KOPT-K1 (cell line): ENCODE measurements around the gene SYNE1.

Source experiments
- H3K27ac ChIP-seq: fragments of 200-600 bp; sonication (generic); 2 replicates; pipeline ENCODE4 v1.5.1; 2016; ENCODE audit warnings: antibody characterized with exemption, mild to moderate bottlenecking, low read depth, low read length; ENCODE audit not compliant: poor library complexity, severe bottlenecking
- H3K36me3 ChIP-seq: fragments of 200-600 bp; sonication (generic); 2 replicates; pipeline ENCODE4 v1.5.1; 2017; ENCODE audit warnings: antibody characterized with exemption, mild to moderate bottlenecking, low read length, moderate library complexity; ENCODE audit not compliant: insufficient read depth
- H3K9me3 ChIP-seq: fragments of 200-600 bp; sonication (generic); 2 replicates; pipeline ENCODE4 v1.5.1; 2017; ENCODE audit warnings: antibody characterized with exemption, low read length, mild to moderate bottlenecking; ENCODE audit not compliant: insufficient read depth, poor library complexity, severe bottlenecking

Gene SYNE1

DNA sequence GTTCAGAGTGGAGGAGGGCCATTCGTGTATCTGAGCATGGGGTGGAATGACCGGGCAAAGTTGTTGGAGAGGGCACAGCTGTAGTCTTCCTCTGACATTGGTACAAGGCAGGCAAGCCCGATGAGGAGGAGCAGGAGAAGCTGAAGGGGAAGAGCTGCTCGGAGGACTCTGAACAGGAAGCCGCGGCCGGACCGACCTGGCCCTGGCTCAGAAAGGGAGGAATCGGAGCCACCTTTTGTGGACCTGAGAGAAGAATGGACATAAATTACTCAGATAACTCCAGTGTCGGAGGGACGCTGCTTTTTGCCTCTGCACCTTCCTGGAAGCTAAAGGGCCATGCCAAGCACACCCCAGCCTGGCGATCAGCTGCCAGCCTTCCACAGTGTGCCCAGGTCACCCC is 514.7 kb downstream of the SYNE1 start:
- Histone ChIP-seq H3K27ac (no peak overlapping the region), H3K36me3 (peaks cover 8% of the 10 kb centered on the region; the same call in 1 of the 2 replicates), H3K9me3 (no peaks in the 10 kb centered on the region)

- H3K36me3 ChIP-seq = peaks cover 8% of the 10 kb centered on the region; the same call in 1 of the 2 replicates
- H3K9me3 ChIP-seq = no peaks in the 10 kb centered on the region
- no peak overlapping the region for H3K27ac ChIP-seq
Measured at GRCh38 chr6:152121910-152122309, 515.3 kb downstream of the SYNE1 start.

DNA sequence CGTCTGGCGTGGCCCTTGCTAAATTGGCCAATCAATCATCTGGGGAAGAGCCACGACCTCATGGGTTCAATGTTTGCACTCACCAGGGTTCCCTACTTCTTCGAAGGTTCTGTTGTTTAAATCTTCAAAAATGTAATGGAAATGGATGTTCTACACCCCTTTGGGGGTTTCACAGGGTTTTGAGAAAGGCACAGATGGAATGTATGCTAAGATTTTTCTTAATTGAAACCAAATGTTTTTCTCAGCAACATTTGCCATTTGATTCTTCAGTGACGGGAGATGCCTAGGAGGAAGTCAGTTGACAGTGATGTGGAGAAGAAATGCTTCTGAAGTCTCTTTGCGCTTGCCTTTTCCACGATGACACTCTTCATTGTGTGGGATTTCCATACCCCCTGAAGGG is 517.3 kb downstream of the SYNE1 start:
- no peak overlapping the region for H3K27ac ChIP-seq
- H3K9me3 ChIP-seq = no peaks in the 10 kb centered on the region
- peaks cover 8% of the 10 kb centered on the region; the same call in 1 of the 2 replicates for H3K36me3 ChIP-seq

DNA sequence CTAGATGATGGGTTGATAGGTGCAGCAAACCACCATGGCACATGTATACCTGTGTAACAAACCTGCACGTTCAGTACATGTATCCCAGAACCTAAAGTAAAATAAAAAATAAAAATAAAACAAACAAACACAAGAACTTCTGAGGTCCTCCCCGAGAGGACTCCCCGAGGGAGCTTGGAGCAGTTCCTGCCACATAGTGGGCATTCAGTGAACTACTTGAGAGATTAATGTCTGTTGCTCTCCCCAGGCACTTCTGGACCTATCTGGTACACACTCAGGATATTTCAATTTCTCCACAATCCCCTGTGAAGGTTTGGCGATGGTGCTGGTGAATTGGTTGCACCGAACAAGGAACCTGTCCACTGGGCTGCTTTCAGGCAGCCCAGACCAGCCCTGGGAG is 518.5 kb downstream of the SYNE1 start:
- Histone ChIP-seq H3K27ac (no peak overlapping the region), H3K36me3 (peaks cover 8% of the 10 kb centered on the region; the same call in 1 of the 2 replicates), H3K9me3 (no peaks in the 10 kb centered on the region)

- Histone ChIP-seq H3K27ac (no peak overlapping the region), H3K9me3 (no peaks in the 10 kb centered on the region)
Measured at GRCh38 chr6:152118224-152118623, 518.9 kb downstream of the SYNE1 start.

DNA sequence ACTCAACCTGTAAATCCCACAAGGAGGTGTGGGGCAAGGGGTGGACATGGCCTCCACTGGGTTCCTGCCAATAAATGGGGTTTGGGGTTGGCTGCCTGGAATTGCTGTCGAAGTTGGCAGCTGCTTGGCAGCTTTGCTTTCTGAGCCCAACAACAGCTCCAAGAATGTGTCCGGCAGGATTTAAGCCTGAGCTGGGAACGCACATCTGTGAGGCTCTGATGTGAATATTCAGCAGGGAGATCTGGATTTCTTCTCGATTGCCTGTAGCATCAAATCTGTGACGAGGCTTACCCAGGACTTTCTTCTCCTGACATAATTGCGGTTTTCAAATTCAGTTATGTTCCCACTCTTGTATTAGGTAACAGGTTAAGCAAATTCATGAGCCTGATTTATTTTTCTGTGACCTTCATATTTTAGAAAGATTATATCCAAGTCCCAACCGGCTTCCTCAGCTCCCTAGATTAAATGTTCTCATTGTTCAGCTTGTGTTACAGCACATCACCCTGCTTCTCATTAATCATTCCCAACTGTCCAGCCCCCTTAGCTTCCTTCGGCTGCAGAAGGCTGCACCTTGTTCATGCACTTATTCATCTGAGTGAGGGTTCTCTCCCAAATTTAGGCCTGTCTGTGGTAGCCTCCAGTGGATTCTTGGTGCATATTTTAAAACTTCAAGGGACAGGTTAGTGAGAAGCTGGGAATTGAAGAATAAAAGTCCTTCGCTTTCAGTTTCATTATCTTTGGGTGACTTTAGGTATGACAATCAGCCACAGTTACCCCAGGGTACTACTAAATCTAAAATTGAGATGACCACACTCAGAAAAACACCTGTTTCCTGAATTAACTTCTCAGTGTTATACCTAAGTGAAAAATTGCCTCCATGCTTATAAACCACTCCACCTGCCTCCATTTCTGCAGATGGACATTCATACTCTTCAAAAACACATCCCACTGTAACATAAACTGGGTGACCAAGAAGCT is 519.7 kb downstream of the SYNE1 start:
- Histone ChIP-seq H3K36me3 (peaks cover 7% of the 10 kb centered on the region; the same call in 1 of the 2 replicates), H3K27ac (no peak overlapping the region), H3K9me3 (no peaks in the 10 kb centered on the region)

More at GRCh38 chr6:152118224-152118623, 518.9 kb downstream of the SYNE1 start:
- peaks cover 8% of the 10 kb centered on the region; the same call in 1 of the 2 replicates for H3K36me3 ChIP-seq

GRCh38 chr6:152112491-152113261 is 524.5 kb downstream of the SYNE1 start:
- Histone ChIP-seq H3K27ac (no peak overlapping the region), H3K36me3 (no peaks in the 10 kb centered on the region), H3K9me3 (no peaks in the 10 kb centered on the region)

DNA sequence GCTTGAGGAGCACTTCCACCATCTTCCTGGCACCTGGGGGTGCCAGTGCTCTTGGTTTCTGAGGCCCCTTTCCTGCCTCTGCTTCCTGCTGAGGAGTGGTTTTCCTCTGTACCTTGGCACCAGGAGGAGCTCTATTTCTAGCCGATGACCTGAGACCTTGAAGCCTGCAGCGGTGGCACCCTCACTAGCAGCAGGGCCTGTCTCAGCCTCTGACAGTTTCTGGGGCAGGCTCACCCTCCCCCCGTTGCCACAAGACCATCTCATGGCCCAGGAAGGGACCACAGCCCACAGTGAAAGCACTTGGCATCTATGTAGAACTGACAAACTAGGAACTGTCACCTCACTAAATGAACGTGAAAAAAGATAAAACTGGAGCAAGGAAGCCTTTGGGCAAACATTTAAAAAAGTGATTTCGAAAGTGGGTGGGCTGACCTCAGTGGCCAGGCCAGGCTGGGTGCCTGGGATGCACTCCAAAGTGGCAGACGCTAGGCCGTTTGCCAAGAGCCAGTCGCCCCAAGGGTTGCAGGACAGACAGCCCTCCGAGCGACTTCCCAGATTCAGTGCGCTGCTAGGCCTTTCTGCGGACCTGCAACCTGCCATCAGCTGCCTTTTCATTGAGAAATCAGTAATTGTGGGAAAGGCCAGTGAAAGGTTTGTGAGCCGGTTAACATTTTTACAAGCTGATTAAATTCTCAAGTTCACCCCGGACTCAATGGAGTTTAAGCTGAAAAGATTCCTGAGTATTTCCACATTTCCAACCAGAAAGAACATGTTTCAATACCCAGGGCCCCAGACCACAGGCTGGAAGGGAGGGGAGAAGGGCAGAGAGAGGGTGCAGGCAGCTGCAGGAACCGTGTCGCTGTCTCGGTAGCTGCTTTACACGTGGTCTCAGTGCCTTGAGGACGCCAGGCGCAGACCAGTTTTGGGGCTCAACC is 526.0 kb downstream of the SYNE1 start:
- H3K36me3 ChIP-seq = no peaks in the 10 kb centered on the region
- H3K9me3 ChIP-seq = no peaks in the 10 kb centered on the region
- no peak overlapping the region for H3K27ac ChIP-seq

- H3K27ac ChIP-seq = no peak overlapping the region
- H3K9me3 ChIP-seq = no peaks in the 10 kb centered on the region
- no peaks in the 10 kb centered on the region for H3K36me3 ChIP-seq
Measured at GRCh38 chr6:152107973-152108372, 529.2 kb downstream of the SYNE1 start.

DNA sequence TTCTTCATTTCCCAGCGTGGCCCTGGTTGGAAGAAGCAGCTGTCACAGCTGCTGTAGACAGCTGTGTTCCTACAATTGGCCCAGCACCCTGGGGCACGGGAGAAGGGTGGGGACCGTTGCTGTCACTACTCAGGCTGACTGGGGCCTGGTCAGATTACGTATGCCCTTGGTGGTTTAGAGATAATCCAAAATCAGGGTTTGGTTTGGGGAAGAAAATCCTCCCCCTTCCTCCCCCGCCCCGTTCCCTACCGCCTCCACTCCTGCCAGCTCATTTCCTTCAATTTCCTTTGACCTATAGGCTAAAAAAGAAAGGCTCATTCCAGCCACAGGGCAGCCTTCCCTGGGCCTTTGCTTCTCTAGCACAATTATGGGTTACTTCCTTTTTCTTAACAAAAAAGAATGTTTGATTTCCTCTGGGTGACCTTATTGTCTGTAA is 537.0 kb downstream of the SYNE1 start:
- Histone ChIP-seq H3K9me3 (no peaks in the 10 kb centered on the region), H3K36me3 (no peaks in the 10 kb centered on the region), H3K27ac (no peak overlapping the region)

DNA sequence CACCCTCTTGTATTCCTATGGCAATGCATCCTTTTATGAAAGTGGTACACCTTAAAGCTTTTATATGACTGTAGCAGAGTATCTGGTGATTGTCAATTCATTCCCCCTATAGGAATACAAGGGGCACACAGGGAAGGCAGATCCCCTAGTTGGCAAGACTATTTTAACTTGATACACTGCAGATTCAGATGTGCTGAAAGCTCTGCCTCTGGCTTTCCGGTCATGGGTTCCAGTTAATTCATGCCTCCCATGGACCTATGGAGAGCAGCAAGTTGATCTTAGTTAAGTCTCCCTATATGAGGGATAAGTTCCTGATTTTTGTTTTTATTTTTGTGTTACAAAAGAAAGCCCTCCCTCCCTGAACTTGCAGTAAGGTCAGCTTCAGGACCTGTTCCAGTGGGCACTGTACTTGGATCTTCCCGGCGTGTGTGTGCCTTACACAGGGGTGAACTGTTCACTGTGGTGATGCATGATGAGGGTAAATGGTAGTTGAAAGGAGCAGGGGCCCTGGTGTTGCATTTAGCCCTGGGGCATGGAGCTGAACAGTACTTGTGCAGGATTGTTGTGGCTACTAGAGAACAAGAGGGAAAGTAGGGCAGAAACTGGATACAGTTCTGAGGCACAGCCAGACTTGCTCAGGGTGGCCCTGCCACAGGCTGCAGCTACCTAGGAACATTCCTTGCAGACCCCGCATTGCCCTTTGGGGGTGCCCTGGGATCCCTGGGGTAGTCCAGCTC is 537.5 kb downstream of the SYNE1 start:
- no peaks in the 10 kb centered on the region for H3K9me3 ChIP-seq
- H3K36me3 ChIP-seq = no peaks in the 10 kb centered on the region
- no peak overlapping the region for H3K27ac ChIP-seq

GRCh38 chr6:152098683-152099082 is 538.5 kb downstream of the SYNE1 start:
- Histone ChIP-seq H3K27ac (no peak overlapping the region), H3K36me3 (no peaks in the 10 kb centered on the region), H3K9me3 (no peaks in the 10 kb centered on the region)

DNA sequence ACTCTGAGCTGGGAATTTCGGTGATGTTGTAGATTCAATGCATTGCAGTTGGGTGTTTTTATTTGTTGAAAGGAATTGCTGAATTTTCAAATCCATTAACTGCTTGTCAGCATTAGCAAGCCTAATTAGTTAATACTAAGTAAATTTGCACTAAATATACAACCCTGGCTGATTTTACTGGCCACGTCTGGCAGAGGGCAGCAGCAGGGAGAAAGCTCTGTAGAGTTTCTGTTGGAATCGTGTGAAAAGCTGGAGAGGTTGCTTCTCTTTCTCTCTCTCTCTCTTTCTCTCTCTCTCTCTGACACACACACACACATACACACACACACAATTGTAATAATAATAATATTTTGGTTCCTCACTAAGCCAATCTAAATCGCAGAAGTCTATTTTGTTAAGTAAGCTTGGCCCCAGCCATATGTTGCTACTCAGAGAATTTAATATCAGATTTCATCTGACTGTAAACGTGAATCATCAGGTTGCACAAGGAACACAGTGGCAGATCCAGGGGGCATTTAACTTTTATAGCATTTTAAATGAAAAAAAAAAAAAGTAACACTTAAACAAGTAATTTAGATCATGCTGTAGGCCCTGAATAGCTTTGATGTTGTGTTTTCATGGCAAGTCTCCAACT is 540.2 kb downstream of the SYNE1 start:
- no peaks in the 10 kb centered on the region for H3K9me3 ChIP-seq
- no peak overlapping the region for H3K27ac ChIP-seq
- H3K36me3 ChIP-seq = no peaks in the 10 kb centered on the region
